ENCODE measurements around the gene SAP30BP. TPM values are rescaled to one million over a fixed set of nuclear protein-coding genes. Genes with fewer than 3 reads are reported as not detected.

The SAP30BP gene
- total RNA-seq, 1 experiment from 2014 or later: 135 TPM

GRCh38 chr17:75719732-75720131, 52.6 kb downstream of the SAP30BP start:
- DNase-seq (ENCODE audit: low spot score): no peak

GRCh38 chr17:75720656-75721462, 53.7 kb downstream of the SAP30BP start, which contains the start of gene ITGB4:
Gene ITGB4 (plus strand): TSS chr17:75721459. CDS start chr17:75724704, 3,245 bp downstream.
- no peak for DNase-seq (ENCODE audit: low spot score)

GRCh38 chr17:75721463-75722011, 54.4 kb downstream of the SAP30BP start:
- DNase-seq (ENCODE audit: low spot score): no peak

- no peak for DNase-seq (ENCODE audit: low spot score)
These were observed 54.9 kb downstream of the SAP30BP start for GRCh38 chr17:75722076-75722475.

- DNase-seq (ENCODE audit: low spot score): no peak
These were observed 55.5 kb downstream of the SAP30BP start for GRCh38 chr17:75722542-75723095.

- DNase-seq (ENCODE audit: low spot score): no peak
These were observed 56.2 kb downstream of the SAP30BP start for GRCh38 chr17:75723171-75723930.

GRCh38 chr17:75724016-75725003, 57.2 kb downstream of the SAP30BP start:
- no peak for DNase-seq (ENCODE audit: low spot score)

GRCh38 chr17:75725504-75725903, 58.4 kb downstream of the SAP30BP start:
- DNase-seq (ENCODE audit: low spot score): no peak

GRCh38 chr17:75727391-75727790, 60.3 kb downstream of the SAP30BP start:
- DNase-seq (ENCODE audit: low spot score): no peak

GRCh38 chr17:75729351-75729750, 62.2 kb downstream of the SAP30BP start:
- DNase-seq (ENCODE audit: low spot score): no peak

GRCh38 chr17:75730065-75730464, 62.9 kb downstream of the SAP30BP start:
- DNase-seq (ENCODE audit: low spot score): no peak

GRCh38 chr17:75731086-75731715, 64.1 kb downstream of the SAP30BP start:
- no peak for DNase-seq (ENCODE audit: low spot score)

GRCh38 chr17:75731716-75732498, 64.8 kb downstream of the SAP30BP start:
- DNase-seq (ENCODE audit: low spot score): no peak

- DNase-seq (ENCODE audit: low spot score): no peak
These were observed 66.3 kb downstream of the SAP30BP start for GRCh38 chr17:75733471-75733870.

- no peak for DNase-seq (ENCODE audit: low spot score)
These were observed 67.6 kb downstream of the SAP30BP start for GRCh38 chr17:75734674-75735294.

GRCh38 chr17:75736173-75736835, 69.2 kb downstream of the SAP30BP start:
- DNase-seq (ENCODE audit: low spot score): no peak

GRCh38 chr17:75737133-75737962, 70.2 kb downstream of the SAP30BP start:
- DNase-seq (ENCODE audit: low spot score): no peak

Data from H4 (cell line).